H1 (cell line): ENCODE data around the gene MRPL20. TPM values are rescaled to one million over a fixed set of nuclear protein-coding genes. Genes with fewer than 3 reads are reported as not detected.

Experiments used
- CBX8 ChIP-seq: fragments of 300-800, 300-1000 bp; sonication (generic); IDR thresholded peaks from 2 replicates; pipeline ENCODE4 v1.7.1; 2016; ENCODE audit warnings: low read depth, low read length, borderline replicate concordance
- CHD2 ChIP-seq: IDR thresholded peaks from 2 replicates; pipeline ENCODE4 v1.6.1; 2012; ENCODE audit warnings: low read length, improper control_type of control experiment
- CHD7 ChIP-seq: fragments of 300-600 bp; sonication (generic); IDR thresholded peaks from 2 replicates; pipeline ENCODE4 v1.7.1; 2012; ENCODE audit warnings: low read length, moderate library complexity, mild to moderate bottlenecking, inconsistent platforms; ENCODE audit not compliant: insufficient replicate concordance
- CREB1 ChIP-seq: IDR thresholded peaks from 2 replicates; pipeline ENCODE4 v1.6.1; 2012; ENCODE audit warnings: inconsistent platforms
- EP300 ChIP-seq, 2 experiments: IDR thresholded peaks; 1 replicate in 1 of 2; 2 replicates in 1 of 2; pipeline ENCODE4 v1.6.1; 2011 to 2012; ENCODE audit warnings: low read depth in 2 of 2, low read length in 2 of 2, mild to moderate bottlenecking in 2 of 2, borderline replicate concordance in 1 of 2, inconsistent platforms in 1 of 2, moderate library complexity in 1 of 2
- JUND ChIP-seq: IDR thresholded peaks from 2 replicates; pipeline ENCODE4 v1.6.1; 2011; ENCODE audit warnings: mild to moderate bottlenecking, improper control_type of control experiment, low read length
- POU5F1 ChIP-seq: IDR thresholded peaks from 2 replicates; pipeline ENCODE4 v1.6.1; 2011; ENCODE audit warnings: low read depth, mild to moderate bottlenecking, low read length, moderate library complexity
- RAD21 ChIP-seq, 2 experiments: IDR thresholded peaks in 1 of 2; conservative IDR thresholded peaks in 1 of 2; 2 replicates each; pipeline ENCODE4 v1.6.1; 2011; ENCODE audit warnings: low read depth in 2 of 2, low read length in 2 of 2, improper control_type of control experiment in 1 of 2, inconsistent platforms in 1 of 2, mild to moderate bottlenecking in 1 of 2, moderate library complexity in 1 of 2
- RNF2 ChIP-seq: fragments of 200-900, 300-1000 bp; sonication (generic); IDR thresholded peaks from 2 replicates; pipeline ENCODE4 v1.7.1; 2016; ENCODE audit warnings: borderline replicate concordance, low read depth, mild to moderate bottlenecking, antibody characterized with exemption, low read length; ENCODE audit not compliant: poor library complexity, severe bottlenecking; ENCODE audit errors: missing control alignments
- SIN3A ChIP-seq, 2 experiments: IDR thresholded peaks in 1 of 2; conservative IDR thresholded peaks in 1 of 2; 2 replicates each; pipeline ENCODE4 v1.6.1; 2011 to 2012; ENCODE audit warnings: low read length in 2 of 2, improper control_type of control experiment in 1 of 2, low read depth in 1 of 2, mild to moderate bottlenecking in 1 of 2
- SUZ12 ChIP-seq: fragments of 200-600 bp; sonication (generic); IDR thresholded peaks from 2 replicates; pipeline ENCODE4 v1.6.1; 2012; ENCODE audit warnings: mild to moderate bottlenecking, inconsistent platforms, low read length, moderate library complexity, mixed read lengths
- polyA plus RNA-seq, 7 experiments: library from polyadenylated mRNA; depleted of rRNA in 3 of 7; stranded (reverse) in 5 of 7; unstranded in 2 of 7; fragments of >200 nt in 5 of 7; fragments of 200-250 nt in 2 of 7; gene quantifications; 1 replicate in 5 of 7; 2 replicates in 1 of 7; 4 replicates in 1 of 7; pipeline versions ENCODE4 v1.2.1 to v1.2.3, GENCODE V29; 2011 to 2013; ENCODE audit warnings: missing spikeins in 2 of 7, mixed read lengths in 2 of 7
- total RNA-seq: library from RNA; stranded (reverse); fragmentation: NEBNext Ultra II Directional; extraction: Animal tissue kit (Norgen Biotek cat#: 25700); gene quantifications from 2 replicates; pipeline ENCODE4 v1.2.1, GENCODE V29; 2021

Gene MRPL20
- total and polyA plus RNA-seq, 2 of the 8 experiments (the other 6 are each of a cell fraction or from before 2014, with no cell fraction given): 126 to 151 TPM

GRCh38 chr1:1374589-1374928 lies 32.5 kb downstream of the MRPL20 start (continued):
- TF ChIP-seq CHD7 (no peak), SUZ12 (no peak), RNF2 (no peak), POU5F1 (no peak), CBX8 (no peak), CHD2 (no peak), CREB1 (no peak), JUND (no peak), RAD21 (IDR thresholded peaks at IDR 0.05 in 1 of 2, conservative IDR thresholded peaks at IDR 0.05 in 1 of 2; ENCODE audit: low read depth in 2 of 2, low read length in 2 of 2) (no peak), EP300 (IDR thresholded peaks at IDR 0.05; ENCODE audit: borderline replicate concordance in 1 of 2, low read depth in 2 of 2, low read length in 2 of 2) (no peak), SIN3A (conservative IDR thresholded peaks at IDR 0.05 in 1 of 2, IDR thresholded peaks at IDR 0.05 in 1 of 2; ENCODE audit: low read depth in 1 of 2, low read length in 2 of 2) (no peak)
